Left ventricle myocardium inferior (tissue), 1 donor: ENCODE data around the gene POMZP3. TPM values are rescaled to one million over a fixed set of nuclear protein-coding genes. Genes with fewer than 3 reads are reported as not detected.

ENCODE experiments used
- total RNA-seq: library from RNA; stranded (reverse); fragmentation: NEBNext Ultra II Directional; extraction: Animal tissue kit (Norgen Biotek cat#: 25700); gene quantifications from one replicate; pipeline ENCODE4 v1.2.1, GENCODE V29; 2021
- donor health status: DM: no; HTN: yes; CAD: no; lungs with severe emphysema.

POMZP3 gene
- total RNA-seq, 1 donor from 2014 or later = 7.8 TPM

Other genes starting within 250 kb of the POMZP3 start
- gene SSC4D, start 217.6 kb downstream of the POMZP3 start, total RNA-seq = 0.99 TPM
- not detected for gene ZP3, start 202.3 kb downstream of the POMZP3 start, total RNA-seq
- gene DTX2, start 165.6 kb downstream of the POMZP3 start, total RNA-seq = 5.8 TPM
- 0.49 TPM for gene UPK3B, start 116.7 kb downstream of the POMZP3 start, total RNA-seq
- gene SPDYE16, start 84.0 kb downstream of the POMZP3 start, total RNA-seq = 0.22 TPM